Measurements from ENCODE around the gene MPST. TPM values are rescaled to one million over a fixed set of nuclear protein-coding genes. Genes with fewer than 3 reads are reported as not detected.

The MPST gene
- total RNA-seq, 2 experiments from 2014 or later: 28.5 to 33.6 TPM

DNA sequence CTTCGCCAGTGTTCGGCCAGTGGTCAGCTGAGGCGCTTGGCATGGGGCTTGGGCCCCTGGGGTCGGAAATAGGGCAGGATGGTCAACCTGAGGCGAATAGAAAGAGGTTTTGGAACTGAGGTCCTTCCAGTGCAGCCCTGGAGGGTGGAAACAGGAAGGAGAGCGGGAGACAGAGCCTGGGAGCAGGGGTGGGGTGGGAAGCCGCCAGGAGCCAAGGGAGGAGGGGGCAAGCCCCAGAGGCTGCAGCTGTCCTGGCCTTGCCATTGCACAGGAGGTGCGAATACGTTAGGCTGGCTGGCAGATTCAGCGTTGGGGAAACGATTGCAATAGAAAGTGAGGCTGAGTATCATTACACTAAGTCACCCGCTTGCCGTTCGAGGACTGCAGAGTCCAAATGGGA is 18.1 kb downstream of the MPST start:
- Mint-ChIP-seq H3K36me3 (ENCODE audit: low read depth) (no peaks in the 10 kb centered on the region), H3K4me3 (no peak overlapping the region), H3K27me3 (ENCODE audit: low read depth) (peaks cover 23% of the 10 kb centered on the region), H3K27ac (no peak overlapping the region), H3K4me1 (ENCODE audit: low read depth) (peaks cover 9% of the 10 kb centered on the region), H3K9me3 (ENCODE audit: insufficient read depth) (no peaks in the 10 kb centered on the region)
- ChIA-PET POLR2A (interaction anchor here (0.7 kb wide), 1 partner anchor 107 kb away, joined by 4 read pairs; no protein-coding TSS in a partner anchor), CTCF (interaction anchor here (1.4 to 3.2 kb wide), 2 partner anchors 17 to 29 kb away, joined by 3 to 13 read pairs; partner anchors contain the start of gene MPST)
- DNase-seq (no peak), ATAC-seq (no peak)

DNA sequence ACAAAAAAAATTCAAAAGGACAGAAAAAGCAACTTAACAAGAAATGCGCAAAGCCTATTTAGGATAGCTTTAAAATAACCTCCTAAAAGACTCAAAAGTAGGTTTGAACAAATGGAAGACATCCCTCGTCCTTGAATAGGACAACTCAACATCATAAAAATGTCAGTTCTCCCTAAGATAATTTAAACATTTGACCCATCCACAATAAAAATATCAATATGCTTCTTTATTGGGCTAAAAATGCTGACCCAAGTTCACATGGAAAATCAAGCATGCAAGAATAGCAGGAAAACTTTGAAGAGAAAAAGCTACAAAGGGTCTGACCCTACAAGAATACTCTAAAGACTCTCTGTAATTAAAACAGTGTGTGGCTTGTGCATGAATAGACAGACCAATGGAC is 19.9 kb downstream of the MPST start:
- DNase-seq: no peak
- Mint-ChIP-seq H3K9me3 (ENCODE audit: insufficient read depth) (no peaks in the 10 kb centered on the region), H3K27me3 (ENCODE audit: low read depth) (peaks cover 23% of the 10 kb centered on the region), H3K4me3 (no peak overlapping the region), H3K27ac (no peak overlapping the region), H3K36me3 (ENCODE audit: low read depth) (no peaks in the 10 kb centered on the region), H3K4me1 (ENCODE audit: low read depth) (peaks cover 12% of the 10 kb centered on the region)
- no peak for ATAC-seq
- CTCF ChIA-PET: interaction anchor here (1.3 kb wide), 1 partner anchor 19 kb away, joined by 3 read pairs; no protein-coding TSS in a partner anchor
- POLR2A ChIA-PET: no interaction called here

DNA sequence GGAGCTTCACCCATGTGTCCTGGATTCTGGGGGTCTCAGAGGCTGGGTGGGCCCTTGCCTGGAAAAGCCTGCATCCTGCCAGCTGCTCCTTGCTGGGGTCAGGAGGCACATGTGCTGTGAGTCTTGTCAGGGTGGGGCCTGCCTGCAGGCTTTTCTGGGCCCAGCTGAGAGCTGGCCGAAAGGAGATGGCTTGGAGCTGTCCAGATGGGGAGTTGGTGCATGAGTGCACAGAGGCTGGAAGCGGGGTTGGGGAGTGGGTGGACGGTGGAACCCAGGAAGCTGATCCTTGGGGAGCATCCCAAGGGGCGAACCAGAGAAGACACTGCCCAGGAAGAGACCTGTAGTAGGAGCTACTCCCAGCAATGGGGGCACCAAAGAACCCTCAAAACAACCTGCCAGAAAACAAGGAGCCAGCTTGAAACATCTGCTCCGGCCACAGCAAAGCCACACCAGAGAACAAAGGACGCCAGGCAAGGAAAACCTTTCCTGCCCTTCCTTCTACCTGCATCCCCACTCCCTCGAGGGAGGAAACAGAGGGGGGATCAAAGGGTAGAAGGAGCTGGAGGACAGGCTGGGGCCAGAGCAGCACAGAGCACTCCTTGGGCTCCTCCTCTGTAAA is 23.8 kb downstream of the MPST start:
- ATAC-seq (no peak), DNase-seq (no peak)
- Mint-ChIP-seq H3K9me3 (ENCODE audit: insufficient read depth) (no peaks in the 10 kb centered on the region), H3K27ac (no peak overlapping the region), H3K27me3 (ENCODE audit: low read depth) (peaks cover 9% of the 10 kb centered on the region), H3K4me1 (ENCODE audit: low read depth) (peaks cover 23% of the 10 kb centered on the region), H3K4me3 (no peak overlapping the region), H3K36me3 (ENCODE audit: low read depth) (no peaks in the 10 kb centered on the region)
- POLR2A ChIA-PET: interaction anchor here (0.7 kb wide), 1 partner anchor 305 kb away, joined by 3 read pairs; no protein-coding TSS in a partner anchor
- CTCF ChIA-PET: interaction anchor here (0.9 to 3.0 kb wide), 16 partner anchors 9 to 286 kb away, joined by 3 to 8 read pairs (median 5); partner anchors contain the start of genes IFT27 and KCTD17

DNA sequence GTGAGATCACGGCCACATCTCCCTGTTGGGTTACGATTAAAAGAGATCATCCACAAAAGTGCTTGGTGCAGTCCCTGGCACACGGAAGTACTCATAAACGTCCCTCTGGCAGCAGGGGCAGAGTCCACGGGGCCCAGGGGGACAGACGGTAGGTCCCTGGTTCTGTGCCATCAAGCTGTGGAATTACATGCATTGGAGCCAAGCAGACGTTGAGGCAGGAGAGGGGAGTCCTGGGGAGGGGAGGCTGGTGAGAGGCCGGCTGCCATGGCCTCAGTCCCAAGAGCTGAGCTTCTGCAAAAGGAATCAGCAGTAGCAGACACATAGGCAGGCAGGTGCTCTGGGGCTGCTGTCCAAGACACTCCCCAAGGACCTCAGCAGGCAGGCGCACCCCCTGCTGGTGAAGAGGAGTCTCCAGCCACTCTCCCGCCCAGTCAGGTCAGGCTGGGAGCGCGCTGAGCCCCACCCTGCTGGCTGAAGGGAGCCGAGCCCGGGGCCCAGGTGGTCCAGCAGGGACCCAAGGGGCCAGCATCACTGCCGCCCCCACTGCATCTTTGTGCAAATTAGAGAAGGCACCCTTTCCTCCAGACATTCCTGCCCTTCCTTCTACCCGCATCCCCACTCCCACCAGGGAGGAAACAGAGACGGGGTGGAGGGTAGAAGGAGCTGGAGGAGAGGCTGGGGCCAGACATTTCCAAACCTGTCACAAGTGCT is 24.4 kb downstream of the MPST start:
- ATAC-seq: peak; percentile 99
- Mint-ChIP-seq H3K4me1 (ENCODE audit: low read depth) (peaks cover 23% of the 10 kb centered on the region), H3K4me3 (no peak overlapping the region), H3K27me3 (ENCODE audit: low read depth) (peaks cover 9% of the 10 kb centered on the region), H3K36me3 (ENCODE audit: low read depth) (no peaks in the 10 kb centered on the region), H3K9me3 (ENCODE audit: insufficient read depth) (no peaks in the 10 kb centered on the region), H3K27ac (no peak overlapping the region)
- DNase-seq: peak; percentile 72
- ChIA-PET CTCF (interaction anchor here (0.7 to 3.3 kb wide), 28 partner anchors 8 to 287 kb away, joined by 3 to 18 read pairs (median 5); partner anchors contain the start of genes IFT27, KCTD17, NCF4 and RAC2), POLR2A (interaction anchor here (0.7 kb wide), 1 partner anchor 306 kb away, joined by 3 read pairs; no protein-coding TSS in a partner anchor)

- Mint-ChIP-seq H3K9me3 (ENCODE audit: insufficient read depth) (no peaks in the 10 kb centered on the region), H3K4me1 (ENCODE audit: low read depth) (peaks cover 23% of the 10 kb centered on the region), H3K36me3 (ENCODE audit: low read depth) (no peaks in the 10 kb centered on the region), H3K4me3 (no peak overlapping the region), H3K27ac (no peak overlapping the region), H3K27me3 (ENCODE audit: low read depth) (peaks cover 4% of the 10 kb centered on the region)
- no peak for DNase-seq
- no peak for ATAC-seq
- POLR2A ChIA-PET: interaction anchor here (0.6 kb wide), 1 partner anchor 660 kb away, joined by 3 read pairs; no protein-coding TSS in a partner anchor
- CTCF ChIA-PET: interaction anchor here (0.7 to 3.3 kb wide), 24 partner anchors 9 to 288 kb away, joined by 3 to 18 read pairs (median 5); partner anchors contain the start of genes IFT27, NCF4, RAC2 and TST
Observed at GRCh38 chr22:37044634-37045625, 25.4 kb downstream of the MPST start.

DNA sequence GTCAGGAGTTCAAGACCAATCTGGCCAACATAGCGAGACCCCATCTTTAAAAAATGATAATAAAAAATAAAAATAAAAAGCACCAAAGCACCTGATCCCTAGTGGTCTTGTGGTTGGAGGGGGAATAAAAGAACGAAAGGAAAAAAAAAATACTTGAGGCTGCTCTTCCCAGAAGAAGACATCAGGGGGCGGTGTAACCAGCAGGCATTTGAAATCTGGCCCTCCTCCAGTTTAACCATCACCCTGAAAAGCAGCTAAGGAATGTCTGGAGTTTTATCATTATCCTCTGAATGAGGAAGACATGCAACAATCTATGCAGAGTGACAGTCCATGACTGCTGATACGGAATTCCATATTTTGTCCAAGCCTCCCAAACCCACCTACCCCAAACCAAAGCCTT is 26.4 kb downstream of the MPST start:
- no peak overlapping the region for H3K27ac Mint-ChIP-seq
- H3K4me1 Mint-ChIP-seq (ENCODE audit: low read depth): peaks cover 20% of the 10 kb centered on the region
- ChIA-PET CTCF (interaction anchor here (0.6 to 3.3 kb wide), 15 partner anchors 9 to 264 kb away, joined by 3 to 18 read pairs (median 3); no protein-coding TSS in a partner anchor), POLR2A (interaction anchor here (0.5 to 0.6 kb wide), 2 partner anchors 85 to 151 kb away, joined by 3 read pairs; no protein-coding TSS in a partner anchor)
- H3K9me3 Mint-ChIP-seq (ENCODE audit: insufficient read depth): no peaks in the 10 kb centered on the region
- DNase-seq (peak; percentile 38), ATAC-seq (no peak)
- H3K27me3 Mint-ChIP-seq (ENCODE audit: low read depth): no peaks in the 10 kb centered on the region
- no peak overlapping the region for H3K4me3 Mint-ChIP-seq
- H3K36me3 Mint-ChIP-seq (ENCODE audit: low read depth): no peaks in the 10 kb centered on the region

- Mint-ChIP-seq H3K36me3 (ENCODE audit: low read depth) (no peaks in the 10 kb centered on the region), H3K9me3 (ENCODE audit: insufficient read depth) (no peaks in the 10 kb centered on the region), H3K27ac (no peak overlapping the region), H3K27me3 (ENCODE audit: low read depth) (no peaks in the 10 kb centered on the region), H3K4me1 (ENCODE audit: low read depth) (peaks cover 18% of the 10 kb centered on the region), H3K4me3 (no peak overlapping the region)
- ChIA-PET CTCF (interaction anchor here (0.6 to 3.3 kb wide), 15 partner anchors 9 to 264 kb away, joined by 3 to 18 read pairs (median 3); no protein-coding TSS in a partner anchor), POLR2A (interaction anchor here (0.6 kb wide), 1 partner anchor 151 kb away, joined by 3 read pairs; no protein-coding TSS in a partner anchor)
- no peak for ATAC-seq
- DNase-seq: no peak
Observed at GRCh38 chr22:37046589-37046988, 27.0 kb downstream of the MPST start.

GRCh38 chr22:37047006-37047405 is 27.5 kb downstream of the MPST start:
- Mint-ChIP-seq H3K27ac (no peak overlapping the region), H3K4me1 (ENCODE audit: low read depth) (peaks cover 17% of the 10 kb centered on the region), H3K36me3 (ENCODE audit: low read depth) (no peaks in the 10 kb centered on the region), H3K4me3 (no peak overlapping the region), H3K9me3 (ENCODE audit: insufficient read depth) (no peaks in the 10 kb centered on the region), H3K27me3 (ENCODE audit: low read depth) (no peaks in the 10 kb centered on the region)
- POLR2A ChIA-PET: interaction anchor here (1.3 kb wide), 1 partner anchor 78 kb away, joined by 3 read pairs; no protein-coding TSS in a partner anchor
- ATAC-seq: no peak
- CTCF ChIA-PET: interaction anchor here (0.9 to 3.3 kb wide), 6 partner anchors 8 to 265 kb away, joined by 3 to 18 read pairs (median 5); no protein-coding TSS in a partner anchor
- DNase-seq: no peak

DNA sequence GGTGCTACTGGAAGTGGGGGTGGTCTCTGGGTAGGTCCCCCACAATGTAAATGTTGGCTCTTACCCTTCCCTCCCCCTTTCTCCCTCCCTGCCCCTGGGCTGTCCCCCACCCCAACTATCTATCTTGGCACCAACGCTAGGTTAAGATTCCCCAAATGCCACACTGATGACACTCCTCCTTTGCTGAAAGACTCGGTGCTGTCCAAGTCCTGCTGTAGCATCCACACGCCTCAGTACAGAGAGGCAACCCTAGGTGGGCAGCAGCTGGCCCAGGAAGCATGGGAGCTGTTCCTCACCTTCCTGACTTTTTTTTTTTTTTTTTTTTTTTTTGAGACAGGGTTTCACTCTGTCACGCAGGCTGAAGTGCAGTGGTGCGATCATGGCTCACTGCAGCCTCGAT is 28.6 kb downstream of the MPST start:
- Mint-ChIP-seq H3K27ac (no peak overlapping the region), H3K9me3 (ENCODE audit: insufficient read depth) (no peaks in the 10 kb centered on the region), H3K4me3 (no peak overlapping the region), H3K27me3 (ENCODE audit: low read depth) (no peaks in the 10 kb centered on the region), H3K36me3 (ENCODE audit: low read depth) (peaks cover under 1% of the 10 kb centered on the region), H3K4me1 (ENCODE audit: low read depth) (peaks cover 27% of the 10 kb centered on the region)
- ATAC-seq (no peak), DNase-seq (no peak)
- POLR2A ChIA-PET: interaction anchor here (1.3 kb wide), 1 partner anchor 77 kb away, joined by 3 read pairs; no protein-coding TSS in a partner anchor
- CTCF ChIA-PET: interaction anchor here (1.0 kb wide), 1 partner anchor 212 kb away, joined by 3 read pairs; no protein-coding TSS in a partner anchor

DNA sequence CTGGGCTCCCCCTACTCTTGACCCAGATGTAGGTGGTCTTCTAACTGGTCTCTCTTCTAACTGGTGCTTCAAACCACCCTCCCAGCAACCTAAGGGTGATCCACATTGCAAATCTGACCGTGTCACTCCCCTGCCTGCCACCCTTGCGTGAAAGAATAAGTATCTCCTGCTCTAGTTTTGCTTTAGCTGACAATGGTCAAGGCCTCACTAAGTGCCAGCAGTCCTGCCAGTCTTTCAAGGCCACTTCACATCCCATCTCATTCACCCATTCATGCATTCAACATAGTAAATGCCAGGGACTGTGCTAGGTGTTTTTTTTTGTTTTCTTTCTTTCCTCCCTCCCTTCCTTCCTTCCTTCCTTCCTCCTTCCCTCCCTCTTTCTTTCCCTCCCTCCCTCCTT is 29.7 kb downstream of the MPST start:
- ATAC-seq (no peak), DNase-seq (no peak)
- H3K4me1 Mint-ChIP-seq (ENCODE audit: low read depth): peaks cover 30% of the 10 kb centered on the region
- peaks cover 4% of the 10 kb centered on the region for H3K36me3 Mint-ChIP-seq (ENCODE audit: low read depth)
- CTCF ChIA-PET: interaction anchor here (0.7 to 1.7 kb wide), 2 partner anchors 8 to 101 kb away, joined by 3 to 5 read pairs; no protein-coding TSS in a partner anchor
- no peaks in the 10 kb centered on the region for H3K27me3 Mint-ChIP-seq (ENCODE audit: low read depth)
- no peaks in the 10 kb centered on the region for H3K9me3 Mint-ChIP-seq (ENCODE audit: insufficient read depth)
- no peak overlapping the region for H3K27ac Mint-ChIP-seq
- no peak overlapping the region for H3K4me3 Mint-ChIP-seq
- POLR2A ChIA-PET: no interaction called here
